ENCODE results near the gene CRYBG3.

The CRYBG3 gene

GRCh38 chr3:97838393-97838792, 16.6 kb downstream of the CRYBG3 start:
- no peak for DNase-seq (ENCODE audit: low read depth, low spot score)

- no peak for DNase-seq (ENCODE audit: low read depth, low spot score)
Observed at GRCh38 chr3:97839944-97840343, 18.1 kb downstream of the CRYBG3 start.

GRCh38 chr3:97841304-97841703, 19.5 kb downstream of the CRYBG3 start:
- DNase-seq (ENCODE audit: low read depth, low spot score): no peak

- DNase-seq (ENCODE audit: low read depth, low spot score): no peak
Observed at GRCh38 chr3:97841956-97842355, 20.1 kb downstream of the CRYBG3 start.

- DNase-seq (ENCODE audit: low read depth, low spot score): no peak
Observed at GRCh38 chr3:97848779-97849178, 27.0 kb downstream of the CRYBG3 start.

- DNase-seq (ENCODE audit: low read depth, low spot score): no peak
Observed at GRCh38 chr3:97857401-97857800, 35.6 kb downstream of the CRYBG3 start.

- DNase-seq (ENCODE audit: low read depth, low spot score): no peak
Observed at GRCh38 chr3:97860364-97860763, 38.6 kb downstream of the CRYBG3 start.

- no peak for DNase-seq (ENCODE audit: low read depth, low spot score)
Observed at GRCh38 chr3:97862582-97862981, 40.8 kb downstream of the CRYBG3 start.

GRCh38 chr3:97863031-97863430, 41.2 kb downstream of the CRYBG3 start:
- DNase-seq (ENCODE audit: low read depth, low spot score): no peak

- DNase-seq (ENCODE audit: low read depth, low spot score): no peak
Observed at GRCh38 chr3:97863775-97864174, 42.0 kb downstream of the CRYBG3 start.

GRCh38 chr3:97871186-97871585, 49.4 kb downstream of the CRYBG3 start:
- DNase-seq (ENCODE audit: low read depth, low spot score): no peak

GRCh38 chr3:97871801-97872524, 50.2 kb downstream of the CRYBG3 start:
- no peak for DNase-seq (ENCODE audit: low read depth, low spot score)

- DNase-seq (ENCODE audit: low read depth, low spot score): no peak
Observed at GRCh38 chr3:97872525-97873042, 50.8 kb downstream of the CRYBG3 start.

GRCh38 chr3:97880267-97880666, 58.5 kb downstream of the CRYBG3 start:
- DNase-seq (ENCODE audit: low read depth, low spot score): no peak

- DNase-seq (ENCODE audit: low read depth, low spot score): no peak
Observed at GRCh38 chr3:97882975-97883598, 61.3 kb downstream of the CRYBG3 start.

- DNase-seq (ENCODE audit: low read depth, low spot score): no peak
Observed at GRCh38 chr3:97883736-97884135, 61.9 kb downstream of the CRYBG3 start.

GRCh38 chr3:97884586-97885123, 62.8 kb downstream of the CRYBG3 start:
- no peak for DNase-seq (ENCODE audit: low read depth, low spot score)

- DNase-seq (ENCODE audit: low read depth, low spot score): no peak
Observed at GRCh38 chr3:97885931-97886824, 64.4 kb downstream of the CRYBG3 start.

- DNase-seq (ENCODE audit: low read depth, low spot score): no peak
Observed at GRCh38 chr3:97889814-97890213, 68.0 kb downstream of the CRYBG3 start.

GRCh38 chr3:97892852-97893251, 71.0 kb downstream of the CRYBG3 start:
- no peak for DNase-seq (ENCODE audit: low read depth, low spot score)

- no peak for DNase-seq (ENCODE audit: low read depth, low spot score)
Observed at GRCh38 chr3:97895216-97895615, 73.4 kb downstream of the CRYBG3 start.

GRCh38 chr3:97896129-97896528, 74.3 kb downstream of the CRYBG3 start:
- no peak for DNase-seq (ENCODE audit: low read depth, low spot score)

Data from ELF-1 (cell line).